SK-N-SH treated with all-trans-retinoic acid at 6 μM for 48 hours (cell line): ENCODE results near the gene ADGRE2.

ENCODE experiments used
- ATAC-seq: fragments of 200-7000 bp; cut with Tn5 transposase; 3 replicates; pipeline ENCODE4 v1.9.1; 2020; ENCODE audit warnings: mild to moderate bottlenecking, moderate library complexity
- ARNTL ChIP-seq: fragments of 450-650 bp; formaldehyde crosslinking; IDR thresholded peaks from 2 replicates; pipeline ENCODE4 v1.5.0; 2020; ENCODE audit warnings: low read depth, mild to moderate bottlenecking, moderate library complexity, borderline replicate concordance
- BACH2 ChIP-seq: fragments of 250-450 bp; sonication (Bioruptor Pico); IDR thresholded peaks from 2 replicates; pipeline ENCODE4 v1.9.0; 2021; ENCODE audit warnings: mild to moderate bottlenecking, borderline replicate concordance
- CSDC2 ChIP-seq: fragments of 250-450 bp; sonication (Bioruptor Pico); IDR thresholded peaks from 2 replicates; pipeline ENCODE4 v1.5.0; 2020; ENCODE audit warnings: mild to moderate bottlenecking, moderate library complexity
- ESRRG ChIP-seq: fragments of 250-450 bp; sonication (Bioruptor Pico); IDR thresholded peaks from 2 replicates; pipeline ENCODE4 v1.6.1; 2021; ENCODE audit warnings: mild to moderate bottlenecking
- GLIS3 ChIP-seq: fragments of 250-450 bp; sonication (Bioruptor Pico); IDR thresholded peaks from 2 replicates; pipeline ENCODE4 v1.5.0; 2020; ENCODE audit warnings: mild to moderate bottlenecking, moderate library complexity
- ISL1 ChIP-seq: fragments of 250-450 bp; sonication (Bioruptor Pico); IDR thresholded peaks from 2 replicates; pipeline ENCODE4 v2.1.2; 2022; ENCODE audit warnings: mild to moderate bottlenecking, moderate library complexity
- OSR1 ChIP-seq: fragments of 250-450 bp; sonication (Bioruptor Pico); IDR thresholded peaks from 2 replicates; pipeline ENCODE4 v1.8.0; 2022; ENCODE audit warnings: moderate library complexity, mild to moderate bottlenecking, inconsistent platforms
- PATZ1 ChIP-seq: fragments of 250-450 bp; sonication (Bioruptor Pico); IDR thresholded peaks from 2 replicates; pipeline ENCODE4 v1.8.0; 2020; ENCODE audit warnings: mild to moderate bottlenecking, moderate library complexity, borderline replicate concordance
- POU6F1 ChIP-seq: fragments of 250-450 bp; sonication (Bioruptor Pico); IDR thresholded peaks from 2 replicates; pipeline ENCODE4 v1.8.0; 2021; ENCODE audit warnings: low read depth, mild to moderate bottlenecking, moderate library complexity, borderline replicate concordance
- PPARA ChIP-seq: fragments of 250-450 bp; sonication (Bioruptor Pico); IDR thresholded peaks from 2 replicates; pipeline ENCODE4 v1.5.0; 2020; ENCODE audit warnings: mild to moderate bottlenecking, borderline replicate concordance
- RARB ChIP-seq: fragments of 250-450 bp; sonication (Bioruptor Pico); IDR thresholded peaks from 2 replicates; pipeline ENCODE4 v1.8.0; 2021; ENCODE audit warnings: mild to moderate bottlenecking, moderate library complexity
- TCF4 ChIP-seq: fragments of 250-450 bp; sonication (Bioruptor Pico); IDR thresholded peaks from 2 replicates; pipeline ENCODE4 v1.8.0; 2021; ENCODE audit warnings: mild to moderate bottlenecking, moderate library complexity, borderline replicate concordance
- TOX ChIP-seq: fragments of 250-450 bp; sonication (Bioruptor Pico); IDR thresholded peaks from 2 replicates; pipeline ENCODE4 v1.8.0; 2021; ENCODE audit warnings: mild to moderate bottlenecking, moderate library complexity, borderline replicate concordance
- TSHZ2 ChIP-seq: fragments of 250-450 bp; sonication (Bioruptor Pico); IDR thresholded peaks from 2 replicates; pipeline ENCODE4 v1.5.0; 2020; ENCODE audit warnings: mild to moderate bottlenecking, moderate library complexity
- ZC3H10 ChIP-seq: fragments of 250-450 bp; sonication (Bioruptor Pico); IDR thresholded peaks from 2 replicates; pipeline ENCODE4 v1.5.1; 2021; ENCODE audit warnings: mild to moderate bottlenecking, moderate library complexity
- ZFP3 ChIP-seq: fragments of 250-450 bp; sonication (Bioruptor Pico); IDR thresholded peaks from 2 replicates; pipeline ENCODE4 v1.5.0; 2020; ENCODE audit warnings: mild to moderate bottlenecking, moderate library complexity
- ZNF565 ChIP-seq: fragments of 450-650 bp; formaldehyde crosslinking; conservative IDR thresholded peaks from 2 replicates; pipeline ENCODE4 v1.5.0; 2020; ENCODE audit warnings: low read depth, mild to moderate bottlenecking, moderate library complexity
- ZNF70 ChIP-seq: fragments of 450-650 bp; formaldehyde crosslinking; IDR thresholded peaks from 2 replicates; pipeline ENCODE4 v1.5.0; 2020; ENCODE audit warnings: mild to moderate bottlenecking, moderate library complexity
- ZNF8 ChIP-seq: fragments of 450-650 bp; formaldehyde crosslinking; IDR thresholded peaks from 2 replicates; pipeline ENCODE4 v1.5.0; 2020; ENCODE audit warnings: mild to moderate bottlenecking, moderate library complexity
- TF ChIP-seq, protein P1 (sequence below): fragments of 250-450 bp; sonication (Bioruptor Pico); IDR thresholded peaks from 2 replicates; pipeline ENCODE4 v1.5.1; 2021; ENCODE audit warnings: mild to moderate bottlenecking, moderate library complexity

Gene ADGRE2

DNA sequence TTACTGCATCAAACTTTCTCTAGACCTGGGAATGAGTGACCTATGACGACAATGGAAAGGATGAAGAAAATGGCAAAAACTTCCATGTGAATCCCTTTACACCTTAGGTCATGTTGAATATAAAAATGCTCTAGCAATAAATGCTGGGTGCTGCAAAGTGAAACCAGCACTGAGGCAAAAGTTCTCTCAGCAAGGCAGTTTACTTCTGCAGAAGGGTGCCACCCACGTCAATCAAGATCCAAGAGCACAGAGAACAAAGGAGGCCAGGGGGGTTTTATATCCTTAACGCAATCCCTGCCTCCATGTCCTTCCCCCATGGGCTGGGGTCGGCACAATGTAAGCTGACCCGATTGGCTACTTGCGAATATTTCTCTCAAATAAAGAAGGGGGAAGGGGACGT, 49.8 kb downstream of the ADGRE2 start (continued):
- no peak for TF ChIP-seq TSHZ2 (CRISPR knock-in tag)

- TF ChIP-seq ZNF565 (CRISPR knock-in tag) (no peak), ARNTL (CRISPR knock-in tag) (no peak), ZNF8 (CRISPR knock-in tag) (no peak), ZC3H10 (CRISPR knock-in tag) (no peak), ZNF70 (CRISPR knock-in tag) (no peak), OSR1 (CRISPR knock-in tag) (no peak), CSDC2 (CRISPR knock-in tag) (no peak), RARB (CRISPR knock-in tag) (no peak), POU6F1 (CRISPR knock-in tag) (no peak), PATZ1 (no peak), PPARA (CRISPR knock-in tag) (no peak), ZFP3 (no peak), TOX (no peak), TCF4 (CRISPR knock-in tag) (no peak)
- TF ChIP-seq, protein P1, sequence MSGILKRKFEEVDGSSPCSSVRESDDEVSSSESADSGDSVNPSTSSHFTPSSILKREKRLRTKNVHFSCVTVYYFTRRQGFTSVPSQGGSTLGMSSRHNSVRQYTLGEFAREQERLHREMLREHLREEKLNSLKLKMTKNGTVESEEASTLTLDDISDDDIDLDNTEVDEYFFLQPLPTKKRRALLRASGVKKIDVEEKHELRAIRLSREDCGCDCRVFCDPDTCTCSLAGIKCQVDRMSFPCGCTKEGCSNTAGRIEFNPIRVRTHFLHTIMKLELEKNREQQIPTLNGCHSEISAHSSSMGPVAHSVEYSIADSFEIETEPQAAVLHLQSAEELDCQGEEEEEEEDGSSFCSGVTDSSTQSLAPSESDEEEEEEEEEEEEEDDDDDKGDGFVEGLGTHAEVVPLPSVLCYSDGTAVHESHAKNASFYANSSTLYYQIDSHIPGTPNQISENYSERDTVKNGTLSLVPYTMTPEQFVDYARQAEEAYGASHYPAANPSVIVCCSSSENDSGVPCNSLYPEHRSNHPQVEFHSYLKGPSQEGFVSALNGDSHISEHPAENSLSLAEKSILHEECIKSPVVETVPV (CRISPR knock-in tag): no peak
- ATAC-seq: no peak
Measured at GRCh38 chr19:14722127-14722526, 56.2 kb downstream of the ADGRE2 start.

DNA sequence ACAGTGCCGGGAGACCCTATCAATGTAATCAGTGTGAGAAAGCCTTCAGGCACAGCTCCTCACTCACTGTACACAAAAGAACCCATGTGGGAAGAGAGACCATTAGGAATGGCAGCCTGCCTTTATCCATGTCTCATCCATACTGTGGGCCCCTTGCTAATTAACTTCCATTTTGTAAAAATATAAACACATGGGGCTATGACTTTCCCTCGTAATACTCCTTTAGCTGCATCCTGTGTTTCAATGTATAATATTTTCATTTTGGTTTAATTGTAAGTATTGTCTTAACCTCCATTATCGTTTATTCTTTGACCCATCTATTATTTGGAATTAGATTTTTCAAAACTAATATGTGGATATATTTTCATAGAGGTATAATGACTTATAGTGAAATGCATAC, 59.2 kb downstream of the ADGRE2 start:
- TF ChIP-seq ISL1 (CRISPR knock-in tag): no peak
- TF ChIP-seq TOX: no peak
- TF ChIP-seq TCF4 (CRISPR knock-in tag): no peak
- TF ChIP-seq BACH2 (CRISPR knock-in tag): no peak
- TF ChIP-seq ARNTL (CRISPR knock-in tag): no peak
- no peak for TF ChIP-seq PATZ1
- no peak for TF ChIP-seq GLIS3 (CRISPR knock-in tag)
- TF ChIP-seq, protein P1 (CRISPR knock-in tag): no peak
- TF ChIP-seq ZNF70 (CRISPR knock-in tag): no peak
- TF ChIP-seq ZFP3: no peak
- TF ChIP-seq RARB (CRISPR knock-in tag): no peak
- TF ChIP-seq ESRRG: no peak
- TF ChIP-seq PPARA (CRISPR knock-in tag): no peak
- ATAC-seq: no peak
